Endodermal cell (in vitro differentiated cells): ENCODE measurements around the gene RALGPS1. TPM values are rescaled to one million over a fixed set of nuclear protein-coding genes. Genes with fewer than 3 reads are reported as not detected.
"Not testable (repeated sequence)": the region's sequence is repeated elsewhere in the genome, so short reads cannot be mapped to it uniquely, and the experiment has no call there.

ENCODE experiments used
- DNase-seq: peaks from one replicate; pipeline ENCODE4 v3.0.0-alpha.2; 2017
- H3K27ac ChIP-seq: 2 replicates; pipeline ENCODE4 v1.5.1; 2013; ENCODE audit warnings: mild to moderate bottlenecking, low read depth, low read length, moderate library complexity
- H3K27me3 ChIP-seq: 2 replicates; pipeline ENCODE4 v1.6.1; 2013; ENCODE audit warnings: mild to moderate bottlenecking, low read length, moderate library complexity; ENCODE audit not compliant: insufficient read depth, control insufficient read depth, poor library complexity, severe bottlenecking
- H3K36me3 ChIP-seq: 2 replicates; pipeline ENCODE4 v1.7.0; 2013; ENCODE audit warnings: mild to moderate bottlenecking, low read length, moderate library complexity; ENCODE audit not compliant: control insufficient read depth, insufficient read depth
- H3K4me1 ChIP-seq: one replicate; pipeline ENCODE4 v1.7.0; 2013; ENCODE audit warnings: low read length; ENCODE audit not compliant: control insufficient read depth, insufficient read depth
- H3K4me3 ChIP-seq: 2 replicates; pipeline ENCODE4 v1.5.1; 2013; ENCODE audit warnings: mild to moderate bottlenecking, low read length, moderate library complexity
- H3K9ac ChIP-seq: 2 replicates; pipeline ENCODE4 v1.6.1; 2013; ENCODE audit warnings: mild to moderate bottlenecking, low read length, moderate library complexity; ENCODE audit not compliant: poor library complexity, severe bottlenecking; ENCODE audit errors: extremely low read depth
- H3K9me3 ChIP-seq: 2 replicates; pipeline ENCODE4 v1.6.1; 2013; ENCODE audit warnings: mild to moderate bottlenecking, low read length, moderate library complexity; ENCODE audit not compliant: control insufficient read depth
- H3K27ac Mint-ChIP-seq: 2 replicates; pipeline ENCODE4 v1.8.0; 2020; ENCODE audit warnings: mixed read lengths
- H3K27me3 Mint-ChIP-seq: 2 replicates; pipeline ENCODE4 v1.8.0; 2021; ENCODE audit warnings: mild to moderate bottlenecking, mixed read lengths; ENCODE audit not compliant: insufficient read depth
- H3K36me3 Mint-ChIP-seq: 2 replicates; pipeline ENCODE4 v1.8.0; 2020; ENCODE audit warnings: low read depth, mixed read lengths
- H3K4me1 Mint-ChIP-seq: 2 replicates; pipeline ENCODE4 v1.8.0; 2020; ENCODE audit warnings: mixed read lengths
- H3K4me3 Mint-ChIP-seq: 2 replicates; pipeline ENCODE4 v1.8.0; 2020; ENCODE audit warnings: mild to moderate bottlenecking, moderate library complexity, mixed read lengths
- H3K9me3 Mint-ChIP-seq: 2 replicates; pipeline ENCODE4 v1.8.0; 2020; ENCODE audit warnings: mild to moderate bottlenecking, mixed read lengths
- CTCF ChIP-seq: fragments of 200-600 bp; sonication (generic); conservative IDR thresholded peaks from 2 replicates; pipeline ENCODE4 v1.5.0; 2021; ENCODE audit warnings: antibody characterized with exemption, mild to moderate bottlenecking
- WGBS, 2 experiments: methylation state at CpG; one replicate each; pipeline versions ENCODE4 v1.1.5 to v1.1.7; 2013; ENCODE audit warnings: missing lambda C conversion rate in 2 of 2, mixed read lengths in 1 of 2; ENCODE audit not compliant: insufficient coverage in 1 of 2, insufficient read length in 1 of 2; 5-methylcytosine and 5-hydroxymethylcytosine counted together
- total RNA-seq, 2 donors: library from RNA; stranded (reverse); fragmentation: NEBNext Ultra II Directional in 1 of 2; extraction: Animal tissue kit (Norgen Biotek cat#: 25700) in 1 of 2; gene quantifications; 2 replicates in 1 of 2; 3 replicates in 1 of 2; pipeline ENCODE4 v1.2.1, GENCODE V29; 2021

RALGPS1 gene
- total RNA-seq, 2 donors from 2014 or later = 23.3 to 25.0 TPM

GRCh38 chr9:127015921-127016512 is 101.4 kb downstream of the RALGPS1 start:
- DNase-seq = no peak
- Histone ChIP-seq H3K27me3 (no peaks in the 10 kb centered on the region), H3K4me3 (no peak overlapping the region), H3K27ac (no peak overlapping the region), H3K36me3 (no peaks in the 10 kb centered on the region), H3K9me3 (no peaks in the 10 kb centered on the region), H3K9ac (no peak overlapping the region), H3K4me1 (no peaks in the 10 kb centered on the region)
- no peak overlapping the region for H3K27ac Mint-ChIP-seq
- no peak overlapping the region for H3K4me3 Mint-ChIP-seq
- no peaks in the 10 kb centered on the region for H3K27me3 Mint-ChIP-seq
- no peaks in the 10 kb centered on the region for H3K9me3 Mint-ChIP-seq
- TF ChIP-seq CTCF = no peak
- no peaks in the 10 kb centered on the region for H3K36me3 Mint-ChIP-seq
- H3K4me1 Mint-ChIP-seq = no peaks in the 10 kb centered on the region
- 88% methylated on average over 4 of the region's 4 CpGs; no CpG with 5 or more reads in 1 of the 2 experiments for WGBS, 2 experiments

GRCh38 chr9:127017979-127018378 is 103.4 kb downstream of the RALGPS1 start:
- H3K9me3 Mint-ChIP-seq, H3K27ac ChIP-seq, H3K4me3 ChIP-seq, H3K4me1 ChIP-seq, H3K4me1 Mint-ChIP-seq, H3K27me3 ChIP-seq, DNase-seq, H3K27ac Mint-ChIP-seq, H3K4me3 Mint-ChIP-seq, H3K36me3 Mint-ChIP-seq, H3K27me3 Mint-ChIP-seq, H3K9me3 ChIP-seq, H3K36me3 ChIP-seq, H3K9ac ChIP-seq: not testable (repeated sequence)
- WGBS, 2 experiments = 93 to 96% methylated on average over 5 to 9 of the region's 9 CpGs

GRCh38 chr9:127018935-127019334 is 104.4 kb downstream of the RALGPS1 start:
- no peak overlapping the region for H3K4me3 Mint-ChIP-seq
- no peaks in the 10 kb centered on the region for H3K27me3 Mint-ChIP-seq
- Histone ChIP-seq H3K36me3 (no peaks in the 10 kb centered on the region), H3K27ac (no peak overlapping the region), H3K4me1 (no peaks in the 10 kb centered on the region), H3K27me3 (no peaks in the 10 kb centered on the region), H3K4me3 (no peak overlapping the region), H3K9ac (no peak overlapping the region), H3K9me3 (no peaks in the 10 kb centered on the region)
- no peaks in the 10 kb centered on the region for H3K4me1 Mint-ChIP-seq
- DNase-seq = no peak
- no peak overlapping the region for H3K27ac Mint-ChIP-seq
- H3K36me3 Mint-ChIP-seq = no peaks in the 10 kb centered on the region
- H3K9me3 Mint-ChIP-seq = no peaks in the 10 kb centered on the region
- WGBS, 2 experiments = 96 to 100% methylated on average over 1 to 2 of the region's 2 CpGs
- no peak for TF ChIP-seq CTCF
